ENCODE data around the gene ELF2.

Gene ELF2

GRCh38 chr4:139027776-139028175 lies 149.2 kb downstream of the ELF2 start:
- TF ChIP-seq CTCF (conservative IDR thresholded peaks at IDR 0.05; ENCODE audit: low read length) (no peak), EZH2phosphoT487 (IDR thresholded peaks at IDR 0.05; ENCODE audit: borderline replicate concordance) (no peak)
- Histone ChIP-seq H3K9ac (ENCODE audit: low read depth, low read length, poor library complexity, severe bottlenecking) (no peak overlapping the region), H2AFZ (ENCODE audit: low read length) (no peak overlapping the region), H3K9me3 (ENCODE audit: insufficient read depth, low read depth, low read length) (no peaks in the 10 kb centered on the region), H3K36me3 (ENCODE audit: insufficient read depth, low read length) (peaks cover 7% of the 10 kb centered on the region; the same call in 1 of the 2 replicates), H3K27me3 (ENCODE audit: insufficient read depth, low read length, poor library complexity, severe bottlenecking) (no peaks in the 10 kb centered on the region), H4K20me1 (ENCODE audit: insufficient read depth, low read length, poor library complexity, severe bottlenecking) (peaks cover 57% of the 10 kb centered on the region), H3K9me2 (replicated peaks; ENCODE audit: low read depth, low read length) (no peaks in the 10 kb centered on the region), H3K4me2 (ENCODE audit: low read depth, low read length, poor library complexity, severe bottlenecking) (no peak overlapping the region), H3K4me1 (ENCODE audit: insufficient read depth, low read length, poor library complexity, severe bottlenecking) (peaks cover 20% of the 10 kb centered on the region), H3F3A (ENCODE audit: low read depth) (no peaks in the 10 kb centered on the region), H3K4me3 (ENCODE audit: low read length, poor library complexity, severe bottlenecking) (no peak overlapping the region), H3K79me2 (ENCODE audit: insufficient read depth, low read length) (peaks cover 94% of the 10 kb centered on the region)

GRCh38 chr4:139025841-139026240 lies 151.2 kb downstream of the ELF2 start:
- H3K9me3 ChIP-seq (ENCODE audit: insufficient read depth, low read depth, low read length) = no peaks in the 10 kb centered on the region
- no peak overlapping the region for H2AFZ ChIP-seq (ENCODE audit: low read length)
- H3K4me2 ChIP-seq (ENCODE audit: low read depth, low read length, poor library complexity, severe bottlenecking) = peak overlapping the region; percentile 49
- H3K9me2 ChIP-seq (replicated peaks; ENCODE audit: low read depth, low read length) = no peaks in the 10 kb centered on the region
- no peak for TF ChIP-seq CTCF (conservative IDR thresholded peaks at IDR 0.05; ENCODE audit: low read length)
- no peak for TF ChIP-seq EZH2phosphoT487 (IDR thresholded peaks at IDR 0.05; ENCODE audit: borderline replicate concordance)
- H3K9ac ChIP-seq (ENCODE audit: low read depth, low read length, poor library complexity, severe bottlenecking) = no peak overlapping the region
- H3K79me2 ChIP-seq (ENCODE audit: insufficient read depth, low read length) = peaks cover 94% of the 10 kb centered on the region
- H3F3A ChIP-seq (ENCODE audit: low read depth) = no peaks in the 10 kb centered on the region
- H4K20me1 ChIP-seq (ENCODE audit: insufficient read depth, low read length, poor library complexity, severe bottlenecking) = peaks cover 43% of the 10 kb centered on the region
- peaks cover 7% of the 10 kb centered on the region; the same call in 1 of the 2 replicates for H3K36me3 ChIP-seq (ENCODE audit: insufficient read depth, low read length)
- no peaks in the 10 kb centered on the region for H3K27me3 ChIP-seq (ENCODE audit: insufficient read depth, low read length, poor library complexity, severe bottlenecking)
- peaks cover 25% of the 10 kb centered on the region for H3K4me1 ChIP-seq (ENCODE audit: insufficient read depth, low read length, poor library complexity, severe bottlenecking)
- H3K4me3 ChIP-seq (ENCODE audit: low read length, poor library complexity, severe bottlenecking) = no peak overlapping the region

- Histone ChIP-seq H3K4me3 (ENCODE audit: low read length, poor library complexity, severe bottlenecking) (no peak overlapping the region), H4K20me1 (ENCODE audit: insufficient read depth, low read length, poor library complexity, severe bottlenecking) (peaks cover 46% of the 10 kb centered on the region), H3K4me2 (ENCODE audit: low read depth, low read length, poor library complexity, severe bottlenecking) (peak overlapping the region; percentile 49), H3K9me2 (replicated peaks; ENCODE audit: low read depth, low read length) (no peaks in the 10 kb centered on the region), H3F3A (ENCODE audit: low read depth) (no peaks in the 10 kb centered on the region), H2AFZ (ENCODE audit: low read length) (no peak overlapping the region), H3K9ac (ENCODE audit: low read depth, low read length, poor library complexity, severe bottlenecking) (peak overlapping the region; percentile 26), H3K79me2 (ENCODE audit: insufficient read depth, low read length) (peaks cover 97% of the 10 kb centered on the region), H3K27me3 (ENCODE audit: insufficient read depth, low read length, poor library complexity, severe bottlenecking) (no peaks in the 10 kb centered on the region), H3K9me3 (ENCODE audit: insufficient read depth, low read depth, low read length) (no peaks in the 10 kb centered on the region), H3K36me3 (ENCODE audit: insufficient read depth, low read length) (peaks cover 7% of the 10 kb centered on the region; the same call in 1 of the 2 replicates), H3K4me1 (ENCODE audit: insufficient read depth, low read length, poor library complexity, severe bottlenecking) (peaks cover 37% of the 10 kb centered on the region)
- TF ChIP-seq EZH2phosphoT487 (IDR thresholded peaks at IDR 0.05; ENCODE audit: borderline replicate concordance) (no peak), CTCF (conservative IDR thresholded peaks at IDR 0.05; ENCODE audit: low read length) (no peak)
Measured at GRCh38 chr4:139024686-139025085, 152.3 kb downstream of the ELF2 start.
